Neural cell (in vitro differentiated cells): ENCODE measurements around the gene ITPKB.

Source experiments
- TAF1 ChIP-seq: IDR thresholded peaks from 2 replicates; pipeline ENCODE4 v1.6.1; 2012; ENCODE audit warnings: low read depth
- TF ChIP-seq, protein P1 (sequence below): fragments of 450-650 bp; IDR thresholded peaks from 2 replicates; pipeline ENCODE4 v1.5.1; 2014; ENCODE audit warnings: antibody characterized with exemption, mild to moderate bottlenecking, moderate library complexity; ENCODE audit not compliant: poor library complexity, severe bottlenecking

- TF ChIP-seq, protein P1, sequence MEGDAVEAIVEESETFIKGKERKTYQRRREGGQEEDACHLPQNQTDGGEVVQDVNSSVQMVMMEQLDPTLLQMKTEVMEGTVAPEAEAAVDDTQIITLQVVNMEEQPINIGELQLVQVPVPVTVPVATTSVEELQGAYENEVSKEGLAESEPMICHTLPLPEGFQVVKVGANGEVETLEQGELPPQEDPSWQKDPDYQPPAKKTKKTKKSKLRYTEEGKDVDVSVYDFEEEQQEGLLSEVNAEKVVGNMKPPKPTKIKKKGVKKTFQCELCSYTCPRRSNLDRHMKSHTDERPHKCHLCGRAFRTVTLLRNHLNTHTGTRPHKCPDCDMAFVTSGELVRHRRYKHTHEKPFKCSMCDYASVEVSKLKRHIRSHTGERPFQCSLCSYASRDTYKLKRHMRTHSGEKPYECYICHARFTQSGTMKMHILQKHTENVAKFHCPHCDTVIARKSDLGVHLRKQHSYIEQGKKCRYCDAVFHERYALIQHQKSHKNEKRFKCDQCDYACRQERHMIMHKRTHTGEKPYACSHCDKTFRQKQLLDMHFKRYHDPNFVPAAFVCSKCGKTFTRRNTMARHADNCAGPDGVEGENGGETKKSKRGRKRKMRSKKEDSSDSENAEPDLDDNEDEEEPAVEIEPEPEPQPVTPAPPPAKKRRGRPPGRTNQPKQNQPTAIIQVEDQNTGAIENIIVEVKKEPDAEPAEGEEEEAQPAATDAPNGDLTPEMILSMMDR = no peak
- TF ChIP-seq TAF1 = no peak
Measured at GRCh38 chr1:226719596-226720387, 19.3 kb downstream of the ITPKB start.
